C4-2B (cell line): ENCODE data around the gene CXCR2.

Source experiments
- CTCF ChIP-seq: fragments of 450-650 bp; conservative IDR thresholded peaks from 2 replicates; pipeline ENCODE4 v1.5.1; 2017; ENCODE audit warnings: mild to moderate bottlenecking
- ZFX ChIP-seq: fragments of 450-650 bp; IDR thresholded peaks from 2 replicates; pipeline ENCODE4 v1.6.1; 2017

DNA sequence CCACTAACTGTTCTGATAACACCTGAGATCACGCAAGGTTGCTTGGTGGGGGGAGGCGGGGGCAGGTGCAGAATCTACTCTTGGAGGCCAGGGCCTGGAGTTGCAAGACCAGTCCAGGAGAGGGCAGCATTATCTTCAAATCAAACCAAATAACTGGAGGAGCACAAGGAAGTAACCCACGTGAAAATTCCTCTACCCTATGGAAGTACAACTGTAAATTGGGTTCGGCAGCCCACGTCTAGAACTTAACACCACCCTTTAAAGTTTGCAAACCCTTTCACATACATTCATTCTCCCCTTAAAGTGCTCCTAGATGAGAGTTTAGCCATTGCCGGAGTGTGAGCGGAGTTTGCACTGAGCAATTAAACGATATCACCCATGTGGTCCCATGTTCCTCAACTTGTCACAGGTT, 60.5 kb downstream of the CXCR2 start:
- TF ChIP-seq CTCF (peak; percentile 84), ZFX (no peak)
